Measurements from ENCODE around the gene OTUB2.

The OTUB2 gene

GRCh38 chr14:94042433-94043091 is 16.4 kb downstream of the OTUB2 start:
- no peak for DNase-seq

GRCh38 chr14:94043111-94043755 is 17.1 kb downstream of the OTUB2 start:
- no peak for DNase-seq

DNA sequence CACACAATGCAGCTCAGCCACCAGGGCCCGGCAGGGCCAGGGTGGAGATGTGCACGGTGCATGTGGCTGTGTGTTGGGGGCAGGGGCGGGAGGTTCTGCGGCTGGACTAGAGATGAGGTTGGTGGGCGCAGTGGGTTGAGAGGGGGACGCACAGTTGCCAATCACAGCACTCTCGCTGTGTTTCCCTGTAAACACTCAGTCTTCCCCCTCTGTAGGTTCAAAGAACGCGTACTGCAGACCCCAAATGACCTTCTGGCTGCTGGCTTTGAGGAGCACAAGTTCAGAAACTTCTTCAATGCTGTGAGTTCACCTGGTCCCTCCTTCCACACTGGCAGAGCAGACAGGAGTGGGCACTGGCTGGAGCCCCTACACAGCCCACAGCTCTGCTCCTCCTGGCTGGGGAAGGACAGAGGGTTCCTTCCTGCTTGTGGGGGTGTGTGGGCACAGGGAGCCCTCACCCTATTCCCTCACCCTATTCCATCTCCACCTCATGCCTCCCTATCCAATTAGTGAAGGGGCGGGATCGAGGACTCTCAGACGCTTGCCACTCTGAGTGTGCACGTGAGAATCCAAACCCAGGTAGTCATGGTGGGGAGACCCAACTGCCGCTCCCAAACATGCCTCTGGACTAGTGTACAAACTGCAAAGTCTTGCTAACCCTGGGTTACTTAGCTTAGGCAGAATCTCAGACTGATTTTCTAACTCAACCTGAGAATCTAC is 17.8 kb downstream of the OTUB2 start:
- DNase-seq = no peak

DNA sequence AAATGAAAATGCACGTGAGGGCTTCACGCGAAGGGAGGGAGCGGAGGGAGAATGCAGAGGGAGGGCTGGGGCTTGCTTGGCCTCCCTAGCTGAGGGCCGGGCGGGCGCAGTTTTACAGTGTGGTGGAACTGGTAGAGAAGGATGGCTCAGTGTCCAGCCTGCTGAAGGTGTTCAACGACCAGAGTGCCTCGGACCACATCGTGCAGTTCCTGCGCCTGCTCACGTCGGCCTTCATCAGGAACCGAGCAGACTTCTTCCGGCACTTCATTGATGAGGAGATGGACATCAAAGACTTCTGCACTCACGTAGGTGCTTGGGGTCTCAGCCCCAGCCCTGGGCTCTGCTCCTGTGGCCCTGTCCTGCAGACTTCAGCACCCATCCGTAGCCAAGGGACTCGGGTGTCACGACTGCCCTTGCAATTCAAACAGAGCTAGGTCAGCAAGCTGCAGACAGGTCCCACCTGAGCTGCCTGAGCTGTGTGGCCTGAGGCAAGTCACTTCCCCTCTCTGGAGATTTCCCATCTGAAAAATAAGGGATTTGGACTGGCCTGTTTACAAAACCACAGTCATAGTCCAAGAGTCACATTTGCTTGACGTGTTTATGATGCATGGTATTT is 18.4 kb downstream of the OTUB2 start:
- no peak for DNase-seq

GRCh38 chr14:94045101-94045500 is 19.0 kb downstream of the OTUB2 start:
- no peak for DNase-seq

- no peak for DNase-seq
These were observed 19.6 kb downstream of the OTUB2 start for GRCh38 chr14:94045563-94046345.

DNA sequence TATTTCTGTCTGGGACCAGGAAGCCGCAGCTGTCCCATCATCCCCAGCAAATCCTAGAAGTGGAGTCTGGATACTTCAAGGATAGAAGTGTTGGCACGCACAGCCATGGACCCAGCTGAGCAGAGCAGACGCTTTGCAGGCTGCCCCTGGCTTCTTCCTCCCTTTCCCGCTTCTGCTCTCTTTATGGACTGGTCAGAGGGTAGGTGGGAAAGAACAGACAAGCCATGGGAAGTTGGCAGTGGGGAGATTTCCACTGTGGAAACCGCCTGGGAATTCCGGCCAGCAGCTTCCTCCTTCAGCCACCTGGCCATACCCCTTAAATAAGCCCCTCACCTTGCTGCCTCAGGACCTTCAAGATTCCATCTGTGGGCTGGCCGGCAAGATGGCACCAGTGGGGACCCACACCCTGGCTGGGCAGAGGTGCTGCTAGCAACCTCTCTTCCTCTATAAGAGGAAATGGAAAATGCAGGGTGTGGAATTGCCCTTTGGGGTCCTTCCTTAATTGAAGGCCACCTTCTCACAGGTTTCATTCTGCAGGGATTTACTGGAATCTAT is 20.6 kb downstream of the OTUB2 start:
- DNase-seq = no peak

- DNase-seq = no peak
These were observed 21.4 kb downstream of the OTUB2 start for GRCh38 chr14:94047581-94047980.

- DNase-seq = no peak
These were observed 22.8 kb downstream of the OTUB2 start for GRCh38 chr14:94048691-94049624.

DNA sequence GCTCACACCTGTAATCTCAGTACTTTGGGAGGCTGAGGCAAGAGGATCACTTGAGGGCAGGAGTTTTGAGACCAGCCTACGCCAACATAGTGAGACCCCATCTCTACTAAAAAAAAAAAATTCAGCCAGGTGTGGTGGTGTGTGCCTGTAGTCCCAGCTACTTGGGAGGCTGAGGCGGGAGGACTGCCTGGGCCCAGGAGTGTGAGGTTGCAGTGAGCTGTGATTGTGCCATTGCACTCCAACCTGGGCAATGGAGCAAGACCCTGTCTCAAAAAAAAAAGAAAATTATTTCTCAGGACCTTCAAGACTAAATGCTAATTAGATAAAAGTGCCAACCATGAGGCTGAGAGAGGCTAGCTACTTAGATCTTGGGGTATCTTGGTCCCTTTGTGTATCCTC is 23.5 kb downstream of the OTUB2 start:
- DNase-seq = no peak

DNA sequence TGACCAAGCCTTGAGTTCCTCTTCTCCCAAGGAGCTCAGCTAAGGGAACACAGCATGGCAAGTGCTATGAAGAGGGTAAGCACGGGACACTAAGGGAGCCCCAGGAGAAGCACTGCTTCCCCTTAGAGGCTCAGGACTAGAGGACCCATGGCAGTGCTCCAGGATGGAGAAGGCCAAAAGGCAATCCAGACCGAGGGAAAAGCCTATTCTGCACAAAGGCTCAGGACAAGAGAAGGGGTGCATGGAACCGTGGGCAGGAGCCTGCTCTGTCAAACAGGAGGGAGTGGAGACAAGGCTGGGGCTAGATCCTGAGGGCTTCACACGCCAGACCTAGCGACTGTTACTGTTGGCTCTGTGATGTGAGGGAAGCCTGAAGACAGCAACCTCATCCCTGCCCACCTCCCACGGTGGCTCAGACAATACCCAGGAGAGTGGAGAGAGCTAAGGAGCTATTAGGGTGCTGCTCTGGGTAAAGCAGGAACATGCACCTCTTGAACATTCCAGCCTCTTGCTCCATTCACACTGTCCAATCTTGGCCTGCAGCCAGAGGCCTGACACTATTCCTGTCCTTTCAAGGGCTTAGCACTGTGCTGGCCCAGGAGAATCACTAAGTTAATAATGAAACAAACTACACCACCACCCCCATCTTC is 24.2 kb downstream of the OTUB2 start:
- no peak for DNase-seq

GRCh38 chr14:94051115-94051514 is 25.0 kb downstream of the OTUB2 start:
- DNase-seq = no peak

- DNase-seq = no peak
These were observed 25.6 kb downstream of the OTUB2 start for GRCh38 chr14:94051779-94052178.

GRCh38 chr14:94052199-94052598 is 26.1 kb downstream of the OTUB2 start:
- DNase-seq = no peak

DNA sequence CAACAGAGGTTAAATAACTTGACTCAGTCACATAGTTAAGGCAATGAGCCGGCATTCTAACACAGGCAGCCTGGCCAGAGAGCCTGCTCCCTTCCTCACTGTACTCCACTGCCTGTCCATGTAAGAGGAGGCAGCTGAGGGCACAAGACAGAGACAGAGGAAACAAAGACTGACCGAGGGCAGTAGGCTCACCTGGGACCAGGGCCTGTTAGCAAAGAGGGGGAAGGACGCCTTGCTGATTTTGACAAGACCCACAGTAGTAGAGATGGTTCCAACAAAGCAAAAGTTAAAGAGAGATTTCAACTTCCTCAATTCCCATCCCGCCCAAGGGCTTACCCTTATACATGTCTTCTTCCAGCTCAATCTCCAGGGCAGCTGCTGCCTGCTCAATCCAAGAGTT is 26.5 kb downstream of the OTUB2 start:
- DNase-seq = no peak

- no peak for DNase-seq
These were observed 28.3 kb downstream of the OTUB2 start for GRCh38 chr14:94054401-94054800.

GRCh38 chr14:94054936-94055335 is 28.8 kb downstream of the OTUB2 start:
- no peak for DNase-seq

- DNase-seq = no peak
These were observed 30.6 kb downstream of the OTUB2 start for GRCh38 chr14:94056579-94057308.

DNA sequence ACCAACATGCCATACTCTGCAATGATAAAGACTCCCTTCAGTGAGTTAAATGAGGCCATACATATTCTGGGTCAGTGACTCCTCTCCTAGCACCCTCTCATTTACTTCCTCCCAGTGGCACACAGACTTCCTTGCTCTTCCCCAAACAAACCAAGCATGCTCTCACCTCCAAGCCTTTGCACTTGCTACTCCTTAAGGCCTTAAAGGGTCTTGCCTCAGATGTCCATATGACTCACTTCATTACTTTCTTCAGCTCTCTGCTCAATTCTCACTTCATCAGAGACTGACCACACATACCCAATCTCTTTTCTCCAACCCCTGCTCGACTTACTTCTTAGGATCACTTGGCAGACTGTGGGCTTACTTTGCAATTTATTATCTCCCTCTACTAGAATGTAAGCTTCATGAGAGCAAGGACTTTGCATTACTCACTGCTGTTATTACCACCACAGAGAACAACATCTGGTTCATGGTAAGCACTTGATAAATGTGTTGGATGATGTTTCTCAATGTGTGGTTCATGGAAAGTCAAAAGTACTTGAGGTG is 32.1 kb downstream of the OTUB2 start:
- no peak for DNase-seq

GRCh38 chr14:94058674-94059138 is 32.6 kb downstream of the OTUB2 start:
- no peak for DNase-seq

Data from retina (tissue), 1 donor.